ENCODE results near the gene PNLIPRP2.

Gene PNLIPRP2

DNA sequence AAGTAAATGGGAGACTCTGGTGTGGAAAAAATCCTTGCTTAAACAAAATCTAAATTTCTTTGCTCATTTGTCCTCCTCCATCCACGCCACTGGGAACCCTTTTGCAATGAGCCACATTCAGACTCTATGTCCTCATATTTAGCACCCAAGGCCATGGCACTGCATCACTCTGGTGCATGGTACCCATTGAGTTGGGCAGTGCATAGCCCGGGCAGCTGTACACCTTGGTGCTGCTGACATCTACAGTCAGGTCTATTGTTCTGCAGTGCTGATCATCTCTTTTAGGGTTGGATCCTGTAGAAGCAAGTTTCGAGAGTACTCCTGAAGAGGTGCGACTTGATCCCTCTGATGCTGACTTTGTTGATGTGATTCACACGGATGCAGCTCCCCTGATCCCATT is 23.2 kb upstream of the PNLIPRP2 start (continued):
- TF ChIP-seq, protein P1, sequence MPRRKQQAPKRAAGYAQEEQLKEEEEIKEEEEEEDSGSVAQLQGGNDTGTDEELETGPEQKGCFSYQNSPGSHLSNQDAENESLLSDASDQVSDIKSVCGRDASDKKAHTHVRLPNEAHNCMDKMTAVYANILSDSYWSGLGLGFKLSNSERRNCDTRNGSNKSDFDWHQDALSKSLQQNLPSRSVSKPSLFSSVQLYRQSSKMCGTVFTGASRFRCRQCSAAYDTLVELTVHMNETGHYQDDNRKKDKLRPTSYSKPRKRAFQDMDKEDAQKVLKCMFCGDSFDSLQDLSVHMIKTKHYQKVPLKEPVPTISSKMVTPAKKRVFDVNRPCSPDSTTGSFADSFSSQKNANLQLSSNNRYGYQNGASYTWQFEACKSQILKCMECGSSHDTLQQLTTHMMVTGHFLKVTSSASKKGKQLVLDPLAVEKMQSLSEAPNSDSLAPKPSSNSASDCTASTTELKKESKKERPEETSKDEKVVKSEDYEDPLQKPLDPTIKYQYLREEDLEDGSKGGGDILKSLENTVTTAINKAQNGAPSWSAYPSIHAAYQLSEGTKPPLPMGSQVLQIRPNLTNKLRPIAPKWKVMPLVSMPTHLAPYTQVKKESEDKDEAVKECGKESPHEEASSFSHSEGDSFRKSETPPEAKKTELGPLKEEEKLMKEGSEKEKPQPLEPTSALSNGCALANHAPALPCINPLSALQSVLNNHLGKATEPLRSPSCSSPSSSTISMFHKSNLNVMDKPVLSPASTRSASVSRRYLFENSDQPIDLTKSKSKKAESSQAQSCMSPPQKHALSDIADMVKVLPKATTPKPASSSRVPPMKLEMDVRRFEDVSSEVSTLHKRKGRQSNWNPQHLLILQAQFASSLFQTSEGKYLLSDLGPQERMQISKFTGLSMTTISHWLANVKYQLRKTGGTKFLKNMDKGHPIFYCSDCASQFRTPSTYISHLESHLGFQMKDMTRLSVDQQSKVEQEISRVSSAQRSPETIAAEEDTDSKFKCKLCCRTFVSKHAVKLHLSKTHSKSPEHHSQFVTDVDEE (CRISPR knock-in tag; IDR thresholded peaks at IDR 0.05), result no peak
- TF ChIP-seq ZNF565 (CRISPR knock-in tag; conservative IDR thresholded peaks at IDR 0.05; ENCODE audit: low read depth) (no peak), ISL1 (CRISPR knock-in tag; IDR thresholded peaks at IDR 0.05) (no peak), RARB (CRISPR knock-in tag; IDR thresholded peaks at IDR 0.05) (no peak)

DNA sequence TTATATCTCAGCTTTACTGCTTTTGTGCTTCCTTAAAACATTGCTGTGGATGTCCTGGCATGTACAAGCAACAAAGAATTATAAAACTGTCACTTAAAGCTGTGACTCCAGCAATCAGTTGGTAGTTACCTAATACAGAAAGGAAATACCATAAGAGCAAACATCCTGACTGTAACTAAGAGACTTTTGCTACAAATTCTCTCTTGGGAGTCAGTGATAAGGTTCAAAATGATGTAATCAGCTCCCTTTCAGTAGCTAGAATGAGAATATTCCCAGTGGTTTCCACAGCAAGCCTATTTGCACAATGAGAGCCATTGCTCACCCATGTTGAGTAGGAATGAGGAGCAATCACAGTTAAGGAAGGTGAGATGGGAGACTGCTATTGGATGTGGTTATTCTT is 22.4 kb upstream of the PNLIPRP2 start:
- no peak for ATAC-seq
- TF ChIP-seq, protein P2, sequence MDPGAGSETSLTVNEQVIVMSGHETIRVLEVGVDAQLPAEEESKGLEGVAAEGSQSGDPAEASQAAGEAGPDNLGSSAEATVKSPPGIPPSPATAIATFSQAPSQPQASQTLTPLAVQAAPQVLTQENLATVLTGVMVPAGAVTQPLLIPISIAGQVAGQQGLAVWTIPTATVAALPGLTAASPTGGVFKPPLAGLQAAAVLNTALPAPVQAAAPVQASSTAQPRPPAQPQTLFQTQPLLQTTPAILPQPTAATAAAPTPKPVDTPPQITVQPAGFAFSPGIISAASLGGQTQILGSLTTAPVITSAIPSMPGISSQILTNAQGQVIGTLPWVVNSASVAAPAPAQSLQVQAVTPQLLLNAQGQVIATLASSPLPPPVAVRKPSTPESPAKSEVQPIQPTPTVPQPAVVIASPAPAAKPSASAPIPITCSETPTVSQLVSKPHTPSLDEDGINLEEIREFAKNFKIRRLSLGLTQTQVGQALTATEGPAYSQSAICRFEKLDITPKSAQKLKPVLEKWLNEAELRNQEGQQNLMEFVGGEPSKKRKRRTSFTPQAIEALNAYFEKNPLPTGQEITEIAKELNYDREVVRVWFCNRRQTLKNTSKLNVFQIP (CRISPR knock-in tag; IDR thresholded peaks at IDR 0.05; ENCODE audit: borderline replicate concordance, low read depth), result no peak
- no peak for TF ChIP-seq TOX (CRISPR knock-in tag; IDR thresholded peaks at IDR 0.05; ENCODE audit: borderline replicate concordance)

DNA sequence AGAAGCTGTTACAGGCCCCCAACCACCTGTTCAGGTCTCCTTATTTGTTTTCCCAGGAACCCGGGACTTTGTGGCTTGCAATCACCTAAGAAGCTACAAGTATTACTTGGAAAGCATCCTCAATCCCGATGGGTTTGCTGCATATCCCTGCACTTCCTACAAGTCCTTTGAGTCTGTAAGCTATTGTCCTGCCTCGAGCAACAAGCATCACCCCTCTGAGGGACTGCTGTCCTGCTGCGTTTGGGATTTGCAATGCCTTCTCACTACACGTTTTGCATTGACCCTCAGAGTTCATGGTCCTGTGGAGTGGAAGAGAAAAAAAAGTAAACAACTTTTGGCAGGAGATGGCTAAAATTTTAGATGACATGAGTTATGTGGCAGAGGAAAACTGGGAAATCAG is 20.8 kb upstream of the PNLIPRP2 start:
- TF ChIP-seq, protein P3, sequence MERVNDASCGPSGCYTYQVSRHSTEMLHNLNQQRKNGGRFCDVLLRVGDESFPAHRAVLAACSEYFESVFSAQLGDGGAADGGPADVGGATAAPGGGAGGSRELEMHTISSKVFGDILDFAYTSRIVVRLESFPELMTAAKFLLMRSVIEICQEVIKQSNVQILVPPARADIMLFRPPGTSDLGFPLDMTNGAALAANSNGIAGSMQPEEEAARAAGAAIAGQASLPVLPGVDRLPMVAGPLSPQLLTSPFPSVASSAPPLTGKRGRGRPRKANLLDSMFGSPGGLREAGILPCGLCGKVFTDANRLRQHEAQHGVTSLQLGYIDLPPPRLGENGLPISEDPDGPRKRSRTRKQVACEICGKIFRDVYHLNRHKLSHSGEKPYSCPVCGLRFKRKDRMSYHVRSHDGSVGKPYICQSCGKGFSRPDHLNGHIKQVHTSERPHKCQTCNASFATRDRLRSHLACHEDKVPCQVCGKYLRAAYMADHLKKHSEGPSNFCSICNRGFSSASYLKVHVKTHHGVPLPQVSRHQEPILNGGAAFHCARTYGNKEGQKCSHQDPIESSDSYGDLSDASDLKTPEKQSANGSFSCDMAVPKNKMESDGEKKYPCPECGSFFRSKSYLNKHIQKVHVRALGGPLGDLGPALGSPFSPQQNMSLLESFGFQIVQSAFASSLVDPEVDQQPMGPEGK (CRISPR knock-in tag; IDR thresholded peaks at IDR 0.05; ENCODE audit: borderline replicate concordance), result no peak
- TF ChIP-seq ISL1 (CRISPR knock-in tag; IDR thresholded peaks at IDR 0.05) (no peak), ESRRG (CRISPR knock-in tag; IDR thresholded peaks at IDR 0.05) (no peak), RARB (CRISPR knock-in tag; IDR thresholded peaks at IDR 0.05) (no peak), ZFP30 (CRISPR knock-in tag; IDR thresholded peaks at IDR 0.05) (no peak), SNAI2 (CRISPR knock-in tag; IDR thresholded peaks at IDR 0.05) (no peak), TCF4 (CRISPR knock-in tag; IDR thresholded peaks at IDR 0.05; ENCODE audit: borderline replicate concordance) (no peak), ZFP3 (CRISPR knock-in tag; IDR thresholded peaks at IDR 0.05) (no peak), ZNF565 (CRISPR knock-in tag; conservative IDR thresholded peaks at IDR 0.05; ENCODE audit: low read depth) (no peak), ARNTL (CRISPR knock-in tag; IDR thresholded peaks at IDR 0.05; ENCODE audit: borderline replicate concordance, low read depth) (no peak), CSDC2 (CRISPR knock-in tag; IDR thresholded peaks at IDR 0.05) (no peak), GLIS3 (CRISPR knock-in tag; IDR thresholded peaks at IDR 0.05) (no peak), BACH2 (CRISPR knock-in tag; IDR thresholded peaks at IDR 0.05; ENCODE audit: borderline replicate concordance) (no peak)
- TF ChIP-seq, protein P2 (CRISPR knock-in tag; IDR thresholded peaks at IDR 0.05; ENCODE audit: borderline replicate concordance, low read depth), result no peak
- TF ChIP-seq, protein P1 (CRISPR knock-in tag; IDR thresholded peaks at IDR 0.05), result no peak
- TF ChIP-seq, protein P4, sequence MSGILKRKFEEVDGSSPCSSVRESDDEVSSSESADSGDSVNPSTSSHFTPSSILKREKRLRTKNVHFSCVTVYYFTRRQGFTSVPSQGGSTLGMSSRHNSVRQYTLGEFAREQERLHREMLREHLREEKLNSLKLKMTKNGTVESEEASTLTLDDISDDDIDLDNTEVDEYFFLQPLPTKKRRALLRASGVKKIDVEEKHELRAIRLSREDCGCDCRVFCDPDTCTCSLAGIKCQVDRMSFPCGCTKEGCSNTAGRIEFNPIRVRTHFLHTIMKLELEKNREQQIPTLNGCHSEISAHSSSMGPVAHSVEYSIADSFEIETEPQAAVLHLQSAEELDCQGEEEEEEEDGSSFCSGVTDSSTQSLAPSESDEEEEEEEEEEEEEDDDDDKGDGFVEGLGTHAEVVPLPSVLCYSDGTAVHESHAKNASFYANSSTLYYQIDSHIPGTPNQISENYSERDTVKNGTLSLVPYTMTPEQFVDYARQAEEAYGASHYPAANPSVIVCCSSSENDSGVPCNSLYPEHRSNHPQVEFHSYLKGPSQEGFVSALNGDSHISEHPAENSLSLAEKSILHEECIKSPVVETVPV (CRISPR knock-in tag; IDR thresholded peaks at IDR 0.05), result no peak
- no peak for ATAC-seq

All from SK-N-SH treated with all-trans-retinoic acid at 6 μM for 48 hours (cell line).